OCI-M2 (cell line): Measurements from ENCODE around the gene SOX12.
A peak's percentile ranks its signal among the peaks of the same experiment; 100 is the strongest.
"Not testable (repeated sequence)": the region's sequence is repeated elsewhere in the genome, so short reads cannot be mapped to it uniquely, and the experiment has no call there.

Experiments
- DNase-seq: peaks from one replicate; lab custom pipeline; 2025; ENCODE audit not compliant: unreplicated experiment; lab: John Stamatoyannopoulos, UW

Gene SOX12

DNA sequence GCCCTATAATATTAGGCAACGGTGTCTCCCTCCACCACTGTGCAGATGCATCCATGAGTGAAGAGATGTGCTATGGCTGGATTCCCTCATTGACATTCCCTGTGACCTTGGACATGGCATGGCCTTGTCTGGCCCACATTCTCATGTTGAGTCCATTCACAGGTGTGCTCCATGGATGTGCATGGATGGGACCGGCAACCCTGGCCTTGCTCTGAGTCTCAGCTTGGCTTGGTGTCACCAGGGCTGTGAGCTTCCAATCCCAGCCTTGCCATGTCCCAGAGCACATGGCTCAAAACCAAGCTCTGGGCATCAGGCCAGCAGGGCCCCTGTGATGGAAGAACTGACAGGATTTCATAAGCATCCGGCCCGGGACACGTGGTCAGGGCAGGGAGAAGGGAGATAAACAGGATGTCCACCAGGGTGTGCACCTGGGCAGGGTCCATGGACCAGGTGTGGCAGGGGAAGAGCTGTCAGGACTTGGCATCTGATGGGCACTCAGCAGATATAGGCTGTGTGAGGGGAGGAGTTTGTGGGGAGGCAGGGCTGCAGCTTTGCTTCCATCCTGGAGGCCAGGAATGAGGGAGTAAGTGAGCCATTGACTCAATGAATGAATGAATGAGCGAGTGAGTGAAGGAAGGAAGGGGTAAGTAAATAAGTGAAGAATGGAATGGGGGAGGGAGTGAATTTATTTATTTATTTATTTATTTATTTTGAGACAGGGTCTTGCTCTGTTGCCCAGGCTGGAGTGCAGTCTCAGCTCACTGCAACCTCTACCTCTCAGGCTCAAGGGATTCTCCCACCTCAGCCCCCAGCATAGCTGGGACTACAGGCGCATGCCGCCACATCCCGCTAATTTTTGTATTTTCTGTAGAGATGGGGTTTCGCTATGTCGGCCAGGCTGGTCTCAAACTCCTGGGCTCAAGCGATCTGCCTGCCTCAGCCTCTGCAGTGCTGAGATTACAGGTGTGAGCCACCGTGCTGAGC is 37.2 kb downstream of the SOX12 start:
- no peak for DNase-seq

DNA sequence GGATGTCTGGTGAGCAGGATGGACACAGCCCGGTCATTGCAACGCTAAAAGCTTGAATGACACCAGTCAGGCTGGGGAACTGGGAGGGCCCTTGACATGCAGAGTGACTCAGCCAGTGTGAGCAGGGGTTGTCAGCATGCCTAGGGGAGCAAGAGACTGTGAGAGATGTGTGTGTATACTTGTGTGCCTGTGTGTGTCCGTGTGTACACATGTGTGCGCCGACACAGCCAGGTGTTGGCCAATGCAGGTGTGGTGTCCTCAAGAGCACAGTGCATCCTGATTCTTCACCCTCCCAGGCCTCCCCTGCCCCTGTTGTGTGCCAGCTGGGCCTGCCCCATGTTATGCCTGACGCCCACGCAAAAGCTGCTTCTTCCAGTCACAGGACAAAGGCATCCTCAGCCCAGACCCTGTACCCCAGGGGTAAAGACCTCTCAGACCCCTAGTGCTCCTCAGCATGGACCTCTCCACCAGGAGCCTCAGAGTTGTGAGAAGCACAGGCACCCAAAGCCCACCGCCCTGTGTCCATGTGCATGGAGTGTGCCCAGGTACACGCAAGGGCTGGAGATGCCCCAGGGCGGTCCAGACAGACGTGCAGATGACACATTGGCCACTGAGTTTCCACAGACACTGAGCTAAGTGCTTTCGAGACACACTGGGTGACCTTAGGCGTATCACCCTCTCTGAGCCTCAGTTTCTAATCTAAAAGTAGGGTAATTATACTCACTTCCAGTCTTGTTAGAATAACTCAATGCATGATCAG is 38.1 kb downstream of the SOX12 start:
- no peak for DNase-seq

DNA sequence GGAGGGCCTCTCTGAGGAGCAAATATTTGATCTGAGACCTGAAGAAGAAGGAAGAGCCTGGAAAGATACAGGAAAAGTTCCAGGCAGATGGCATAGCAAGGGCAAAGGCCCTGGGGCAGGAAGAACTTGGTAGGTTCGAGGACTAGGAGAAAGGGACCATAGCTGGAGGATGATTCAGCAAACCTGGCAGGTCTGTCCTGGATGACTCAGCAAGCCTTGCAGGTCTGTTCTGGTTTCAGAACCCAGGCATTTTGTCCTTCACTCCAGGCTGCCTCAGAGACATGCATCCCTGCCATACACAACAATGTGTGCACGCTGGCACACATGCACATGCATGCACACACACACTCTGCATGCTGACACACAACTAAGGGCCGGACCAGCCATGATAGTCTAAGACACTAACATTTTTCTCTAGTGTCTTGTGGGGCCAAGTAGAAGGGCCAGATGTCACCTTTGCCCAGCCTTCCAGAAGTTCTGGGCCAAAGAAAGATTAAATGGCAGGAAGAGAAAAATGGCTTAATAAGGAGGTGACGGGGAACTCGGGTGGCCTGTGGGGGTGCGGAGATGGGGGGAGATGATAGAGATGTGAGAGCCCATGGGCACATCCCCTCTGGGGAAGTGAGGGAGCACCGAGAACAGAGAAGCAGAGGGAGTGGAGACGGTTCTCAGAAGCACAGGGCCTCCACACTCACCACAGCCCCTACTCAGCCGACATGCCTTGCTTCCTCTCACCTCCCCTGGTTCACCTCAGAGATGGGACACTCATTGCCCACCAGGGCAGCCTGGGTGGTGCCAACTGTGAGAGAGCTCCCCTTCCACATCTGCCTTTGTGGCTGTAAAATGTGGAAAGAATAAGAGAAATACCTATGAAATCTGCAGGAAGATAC is 39.8 kb downstream of the SOX12 start:
- no peak for DNase-seq

DNA sequence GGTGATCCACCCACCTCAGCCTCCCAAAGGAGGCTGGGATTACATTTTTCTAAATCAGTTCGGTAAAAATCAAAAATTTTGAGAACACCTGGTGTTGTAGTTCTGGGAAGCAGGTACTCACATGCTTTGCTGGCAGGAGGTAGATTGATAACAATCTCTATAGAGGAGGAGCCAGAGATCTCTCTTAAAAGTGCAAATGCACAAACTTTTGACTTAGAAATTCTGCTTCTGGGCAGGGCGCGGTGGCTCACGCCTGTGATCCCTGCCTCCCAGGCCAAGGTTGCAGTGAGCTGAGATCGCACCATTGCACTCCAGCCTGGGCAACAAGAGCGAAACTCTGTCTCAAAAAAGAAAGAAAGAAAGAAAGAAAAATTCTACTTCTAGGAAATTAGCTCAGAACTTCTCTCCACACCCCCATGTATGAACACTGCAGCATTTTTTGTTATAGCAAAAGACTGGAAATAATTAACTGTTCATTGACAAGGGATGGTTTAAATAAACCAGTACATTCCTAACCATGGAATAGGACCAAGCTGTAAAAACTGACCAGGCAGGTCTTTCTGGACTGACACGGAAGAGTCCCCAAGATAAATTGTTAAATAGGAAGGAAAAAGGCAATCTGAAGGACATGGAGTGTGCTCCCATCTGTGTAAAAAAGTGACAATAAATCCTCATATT is 40.8 kb downstream of the SOX12 start:
- no peak for DNase-seq

DNA sequence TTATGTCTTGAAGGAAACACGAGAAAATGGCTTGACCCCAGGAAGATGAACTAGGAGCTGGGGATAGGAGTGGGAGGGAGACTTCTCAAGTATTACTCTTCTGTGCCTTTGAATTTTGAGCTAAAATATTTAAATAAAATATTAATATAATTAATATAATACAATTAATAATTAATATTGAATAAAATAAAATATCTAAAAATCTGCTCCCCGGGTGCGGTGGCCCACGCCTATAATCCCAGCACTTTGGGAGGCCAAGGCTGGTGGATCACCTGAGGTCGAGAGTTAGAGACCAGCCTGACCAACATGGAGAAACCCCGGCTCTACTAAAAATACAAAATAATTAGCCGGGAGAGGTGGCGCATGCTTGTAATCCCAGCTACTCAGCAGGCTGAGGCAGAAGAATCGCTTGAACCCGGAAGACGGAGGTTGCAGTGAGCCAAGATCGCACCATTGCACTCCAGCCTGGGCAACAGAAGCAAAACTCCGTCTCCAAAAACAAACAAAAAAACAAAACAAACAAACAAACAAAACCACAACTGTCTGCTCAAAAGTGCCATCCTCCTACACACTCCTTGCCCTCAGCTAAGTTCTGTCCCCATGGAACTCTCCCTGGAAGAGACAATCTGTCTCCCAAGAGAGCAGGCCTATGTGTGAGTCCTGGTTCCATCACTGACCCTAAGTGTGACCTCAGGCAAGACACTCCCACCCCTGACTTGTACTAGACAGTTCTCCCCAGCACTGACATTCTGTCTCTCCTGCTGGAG is 41.5 kb downstream of the SOX12 start:
- DNase-seq = no peak

DNA sequence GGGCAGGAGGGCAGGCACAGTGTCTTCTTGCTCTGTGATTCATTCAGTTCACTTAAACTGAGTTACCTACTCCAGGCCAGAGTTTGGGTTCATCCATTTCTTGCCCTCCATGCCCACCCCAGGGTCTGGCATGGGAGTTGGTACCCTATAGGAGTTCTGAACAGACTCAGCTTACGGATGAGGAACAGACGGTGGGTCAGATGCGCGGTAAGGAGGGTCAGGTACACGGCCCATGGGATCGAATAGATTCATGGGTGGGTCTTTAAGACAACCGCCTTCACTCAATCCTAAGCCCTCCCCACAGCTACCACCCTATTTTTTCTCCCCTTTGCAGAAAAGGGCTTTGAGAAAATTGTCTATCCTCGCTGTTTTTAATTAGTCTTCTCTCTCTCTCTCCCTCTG is 42.1 kb downstream of the SOX12 start:
- no peak for DNase-seq

DNA sequence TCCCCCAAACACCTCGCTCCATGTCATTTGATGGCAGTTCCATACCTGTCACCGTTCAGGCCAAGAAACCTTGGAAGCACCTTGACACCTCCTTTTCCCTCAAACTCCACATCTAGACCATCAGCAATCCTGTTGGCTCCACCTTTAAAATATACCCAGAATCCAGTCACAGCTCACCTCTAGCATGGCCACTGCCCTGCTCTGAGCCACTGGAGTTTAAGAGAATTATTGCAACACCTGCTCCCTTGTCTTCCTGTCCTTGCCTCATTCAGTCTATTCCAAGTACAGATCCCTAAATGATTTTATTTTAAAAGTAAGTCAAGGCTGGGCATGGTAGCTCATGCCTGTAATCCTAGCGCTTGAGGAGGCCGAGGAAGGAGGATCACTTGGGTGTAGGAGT is 43.6 kb downstream of the SOX12 start:
- no peak for DNase-seq

DNA sequence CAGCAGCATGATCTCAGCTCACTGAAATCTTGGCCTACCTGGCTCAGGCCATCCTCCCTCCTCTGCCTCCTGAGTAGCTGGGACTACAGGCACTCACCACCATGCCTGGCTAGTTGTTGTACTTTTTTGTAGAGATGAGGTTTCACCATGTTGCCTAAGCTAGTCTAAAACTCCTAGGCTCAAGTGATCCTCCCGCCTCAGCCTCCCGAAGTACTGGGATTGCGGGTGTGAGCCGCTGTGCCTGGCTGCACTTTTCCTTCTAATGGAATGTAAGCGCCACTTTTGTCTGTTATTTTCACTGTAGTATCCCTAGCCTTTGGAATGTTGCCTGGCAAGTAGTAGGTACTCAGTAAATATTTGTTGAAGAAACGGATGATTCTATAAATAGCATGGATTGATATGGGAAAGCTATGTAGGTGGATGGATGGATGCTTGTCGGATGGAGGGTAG is 44.8 kb downstream of the SOX12 start:
- DNase-seq = no peak

DNA sequence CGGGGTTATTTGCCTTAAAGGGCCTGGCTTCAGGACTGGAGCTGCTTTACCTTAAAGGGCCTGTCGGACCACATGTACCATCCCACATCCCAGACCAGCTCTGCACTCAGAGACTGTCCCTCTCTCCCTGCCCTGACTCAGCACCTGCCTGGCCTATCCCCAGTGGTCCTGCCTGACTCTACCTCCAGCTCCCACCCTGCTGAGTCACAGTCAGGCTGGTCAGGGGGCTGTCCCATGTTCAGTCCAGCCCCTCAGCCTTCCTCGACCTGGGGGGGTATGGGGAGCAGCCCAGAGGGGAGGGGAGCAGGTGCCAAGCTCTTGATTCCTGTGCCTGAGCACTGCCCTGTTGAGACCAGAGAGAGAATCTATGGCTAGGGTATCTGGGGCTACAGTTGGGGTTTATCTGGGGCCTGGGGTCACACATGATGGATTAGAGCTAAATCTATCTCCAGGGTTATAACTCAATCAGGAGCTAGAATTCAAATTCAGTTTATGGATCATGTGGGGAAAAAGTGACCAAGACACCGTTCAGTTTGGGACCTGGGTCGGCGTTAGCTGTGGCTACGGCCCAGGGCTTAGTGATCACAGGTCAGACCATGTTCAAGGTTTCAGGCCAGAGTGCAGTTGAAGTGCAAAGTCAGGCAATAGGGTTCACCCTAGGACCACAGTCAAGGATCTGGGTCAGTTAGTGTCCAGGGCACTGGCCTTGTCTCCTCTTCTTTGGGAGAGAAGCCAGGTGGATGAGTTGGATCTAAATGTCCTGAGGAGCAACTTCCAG is 45.8 kb downstream of the SOX12 start:
- no peak for DNase-seq

DNA sequence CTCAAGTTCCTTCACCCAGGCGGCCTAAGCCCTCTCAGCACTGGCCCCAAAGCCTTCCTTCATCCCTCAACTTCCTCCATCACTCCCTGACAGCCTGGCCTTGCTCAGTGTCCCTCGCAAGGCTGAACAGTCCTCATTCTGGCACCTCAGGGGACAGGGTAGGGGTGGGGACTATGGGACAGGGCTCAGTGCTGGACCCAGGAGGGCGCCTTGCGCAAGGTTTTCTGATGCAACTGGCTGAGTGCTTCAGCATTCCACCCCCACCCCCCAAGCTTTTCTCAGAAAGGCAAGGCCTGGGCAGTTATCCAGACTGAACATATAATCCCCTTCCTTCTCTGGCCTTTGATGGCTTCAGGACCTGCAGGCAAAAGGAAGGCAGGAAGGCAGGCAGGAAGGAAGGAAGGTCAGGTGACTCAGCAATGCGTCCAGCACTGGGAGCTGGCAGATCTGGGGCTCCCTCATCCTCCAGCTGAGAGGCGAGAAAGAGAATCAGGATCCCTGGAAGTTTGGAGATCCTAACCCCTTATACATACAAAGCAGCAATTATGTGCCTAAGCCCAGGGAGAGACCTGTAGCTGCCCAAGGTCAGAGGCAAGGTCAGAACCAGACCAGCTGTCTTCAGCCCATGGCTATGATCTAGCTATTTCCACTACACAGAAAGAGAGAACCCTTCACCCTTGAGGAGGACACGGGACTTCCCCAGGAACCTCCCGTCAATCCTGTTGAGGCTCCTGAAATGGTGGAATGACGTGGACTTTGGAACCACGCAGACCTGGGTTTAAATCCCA is 46.6 kb downstream of the SOX12 start:
- DNase-seq = no peak

DNA sequence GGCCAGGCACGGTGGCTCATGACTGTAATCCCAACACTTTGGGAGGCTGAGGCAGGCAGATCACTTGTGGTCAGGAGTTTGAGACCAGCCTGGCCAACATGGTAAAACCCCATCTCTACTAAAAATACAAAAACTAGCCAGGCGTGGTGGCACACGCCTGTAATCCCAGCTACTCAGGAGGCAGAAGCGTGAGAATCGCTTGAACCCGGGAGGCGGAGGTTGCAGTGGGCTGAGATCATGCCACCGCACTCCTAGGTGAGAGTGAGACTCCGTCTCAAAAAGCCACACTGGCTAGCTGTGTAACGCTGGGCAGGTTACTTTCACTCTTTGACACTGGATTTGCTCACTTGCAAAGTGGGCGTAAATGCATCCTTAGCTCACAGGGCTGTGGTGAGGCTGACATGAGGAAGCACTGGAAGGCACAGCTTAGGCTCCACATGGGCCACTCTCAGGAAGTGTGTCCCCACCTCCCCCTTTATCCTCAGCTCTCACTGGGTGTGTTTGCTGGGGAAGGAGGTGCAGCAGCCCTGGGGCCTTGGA is 47.3 kb downstream of the SOX12 start:
- not testable (repeated sequence) for DNase-seq

DNA sequence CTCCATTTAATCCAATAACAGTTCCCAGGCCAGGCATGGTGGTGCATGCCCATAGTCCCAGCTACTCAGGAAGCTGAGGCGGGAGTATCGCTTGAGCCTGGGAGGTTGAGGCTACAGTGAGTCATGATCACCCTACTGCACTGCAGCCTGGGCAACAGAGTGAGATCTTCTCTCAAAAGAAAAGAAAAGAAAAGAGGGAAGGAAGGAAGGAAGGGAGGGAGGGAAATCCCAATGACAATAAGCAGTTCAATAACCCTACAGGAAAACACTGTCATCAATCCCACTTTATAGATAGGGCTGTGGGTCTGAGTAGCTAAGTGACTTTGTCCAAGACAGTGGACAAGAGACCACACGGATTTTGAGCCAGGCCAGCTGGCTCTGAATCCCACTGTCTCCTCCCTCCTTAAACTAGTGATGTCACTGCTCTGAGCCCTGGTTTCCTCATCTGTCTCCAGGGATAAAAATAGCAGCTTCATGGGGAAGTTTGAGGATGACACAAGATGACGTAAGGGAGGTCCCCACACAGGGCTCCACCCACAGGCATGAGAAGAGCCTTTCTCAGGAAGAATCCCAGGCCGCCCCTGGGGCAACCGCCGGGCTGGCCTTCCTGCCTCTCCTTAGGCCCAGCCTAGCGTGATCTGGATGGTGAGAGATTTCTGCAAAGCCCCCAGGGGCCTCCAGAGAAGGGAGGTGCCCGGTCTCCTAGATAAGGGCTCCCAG is 48.0 kb downstream of the SOX12 start:
- no peak for DNase-seq

DNA sequence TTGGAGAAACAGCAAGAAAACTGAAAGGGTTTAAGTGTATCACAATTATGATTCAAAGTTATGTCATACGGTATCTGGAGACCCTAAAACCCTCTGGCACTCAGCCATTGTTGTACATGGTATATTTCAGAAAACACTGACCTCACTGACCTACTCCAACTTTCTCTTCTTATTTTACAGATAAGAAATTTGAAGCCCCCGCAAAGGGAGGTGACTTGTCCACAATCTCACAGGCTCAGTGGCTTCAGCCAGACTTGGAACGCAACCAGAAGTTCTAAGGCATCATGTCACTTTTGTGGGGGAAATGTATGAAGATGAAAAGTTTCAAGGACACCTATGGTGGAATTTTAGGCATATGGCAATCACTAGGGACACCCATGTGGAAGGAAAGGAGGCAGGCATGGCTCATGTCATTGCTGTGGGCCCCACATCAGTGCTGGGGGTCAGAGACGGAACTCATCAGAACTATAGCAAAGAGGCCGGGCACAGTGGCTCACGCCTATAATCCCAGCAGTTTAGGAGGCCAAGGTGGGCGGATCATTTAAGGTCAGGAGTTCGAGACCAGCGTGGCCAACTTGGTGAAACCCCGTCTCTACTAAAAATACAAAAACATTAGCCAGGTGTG is 50.0 kb downstream of the SOX12 start:
- peak; percentile 9 for DNase-seq

DNA sequence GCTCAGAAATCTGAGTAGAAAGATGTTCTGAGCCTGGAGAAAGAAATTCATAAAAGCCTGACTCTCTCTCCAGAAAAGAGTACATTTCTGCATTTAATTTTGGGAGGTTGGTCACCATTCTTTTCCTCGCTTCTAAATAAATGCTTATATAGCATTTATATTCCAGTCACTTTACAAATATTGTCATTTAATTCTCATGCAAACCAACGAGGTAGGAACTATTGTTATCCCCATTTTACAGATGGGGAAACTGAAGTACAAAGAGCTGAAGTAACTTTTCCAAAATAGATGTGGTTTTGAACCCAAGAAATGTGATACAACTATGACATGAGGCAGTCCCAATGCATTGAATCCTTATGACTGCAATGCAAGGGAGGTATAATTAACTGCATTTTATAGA is 50.7 kb downstream of the SOX12 start:
- no peak for DNase-seq

DNA sequence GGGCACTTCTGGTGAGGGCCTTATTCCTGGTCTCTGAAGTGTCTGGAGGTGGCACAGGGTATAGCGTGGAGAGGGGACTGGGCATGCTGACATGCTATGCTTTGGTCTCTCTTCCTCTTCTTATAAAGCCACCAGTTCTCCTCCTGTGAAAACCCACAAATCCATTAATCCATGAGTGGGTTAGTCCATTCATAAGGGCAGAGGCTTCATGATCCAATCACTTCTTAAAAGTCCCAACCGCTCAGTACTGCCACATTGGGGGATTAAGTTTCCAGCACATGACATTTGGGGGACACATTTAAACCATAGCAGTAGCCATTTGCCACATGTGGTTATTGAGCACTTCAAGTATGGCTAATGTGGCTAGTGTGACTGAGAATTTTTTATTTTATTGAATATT is 51.4 kb downstream of the SOX12 start:
- DNase-seq = no peak

DNA sequence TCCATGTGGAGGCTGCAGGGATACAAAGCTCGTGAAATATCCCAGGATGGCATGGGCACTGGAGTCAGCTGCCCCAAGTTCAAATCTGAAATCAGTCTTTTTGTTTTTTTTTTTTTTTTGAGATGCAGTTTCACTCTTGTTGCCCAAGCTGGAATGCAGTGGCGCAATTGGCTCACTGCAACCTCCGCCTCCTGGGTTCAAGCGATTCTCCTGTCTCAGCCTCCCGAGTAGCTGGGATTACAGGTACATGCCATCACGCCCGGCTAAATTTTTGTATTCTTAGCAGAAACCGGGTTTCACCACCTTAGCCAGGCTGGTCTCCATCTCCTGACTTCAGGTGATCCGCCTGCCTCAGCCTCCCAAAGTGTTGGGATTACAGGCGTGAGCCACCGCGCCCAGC is 52.2 kb downstream of the SOX12 start:
- DNase-seq = not testable (repeated sequence)

DNA sequence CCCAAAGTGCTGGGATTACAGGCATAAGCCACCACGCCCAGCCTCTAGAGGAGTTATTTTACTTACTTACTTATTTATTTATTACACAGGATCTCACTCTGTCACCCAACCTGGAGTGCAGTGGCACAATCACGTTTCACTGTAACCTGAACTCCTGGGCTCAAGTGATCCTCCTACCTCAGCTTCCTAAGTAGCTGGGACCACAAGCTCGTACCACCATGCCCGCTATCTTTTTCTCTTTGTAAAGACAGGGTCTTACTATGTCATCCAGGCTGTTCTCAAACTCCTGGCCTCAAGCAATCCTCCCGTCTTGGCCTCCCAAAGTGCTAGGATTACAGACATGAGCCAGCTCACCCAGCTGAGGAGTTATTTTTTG is 53.6 kb downstream of the SOX12 start:
- DNase-seq = no peak
